Sigmoid colon (tissue), 4 donors: ENCODE results near the gene ABCA12.

Source experiments
- POLR2A ChIP-seq, 2 donors: fragments of 450-650 bp; IDR thresholded peaks; one replicate each; pipeline ENCODE4 v1.6.1; 2016; ENCODE audit warnings: antibody characterized with exemption in 2 of 2, mild to moderate bottlenecking in 2 of 2, moderate library complexity in 2 of 2
- POLR2AphosphoS5 ChIP-seq, 4 donors: sonication (generic); formaldehyde crosslinking; IDR thresholded peaks; one replicate each; pipeline ENCODE4 v1.6.1; 2017; ENCODE audit warnings: antibody characterized with exemption in 4 of 4
- TF ChIP-seq, protein P1 (sequence below), 4 experiments: fragments of 450-650 bp in 3 of 4; fragments of 200-600 bp in 1 of 4; IDR thresholded peaks; one replicate each; pipeline ENCODE4 v1.5.1; 2016 to 2019; ENCODE audit warnings: antibody characterized with exemption in 4 of 4, mild to moderate bottlenecking in 3 of 4, moderate library complexity in 2 of 4

DNA sequence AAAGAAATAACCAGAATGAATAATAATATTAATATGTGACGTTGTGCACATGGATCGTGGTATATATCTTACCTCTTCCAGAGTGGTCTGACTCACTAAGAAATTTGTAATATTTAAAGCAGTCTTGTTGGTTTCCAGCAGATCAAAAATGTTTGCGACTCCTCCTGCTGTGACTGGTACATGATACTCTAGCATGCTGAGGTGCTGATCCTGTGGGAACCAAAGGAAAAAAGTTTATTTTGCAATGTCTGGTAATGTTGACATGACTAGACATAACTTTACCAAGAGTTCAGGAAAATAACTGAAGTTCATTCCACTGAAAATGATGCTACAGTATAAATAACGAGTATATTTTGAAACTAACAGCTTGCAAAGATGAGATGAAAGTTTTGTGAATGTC lies 204.4 kb downstream of the ABCA12 start:
- TF ChIP-seq, protein P1, sequence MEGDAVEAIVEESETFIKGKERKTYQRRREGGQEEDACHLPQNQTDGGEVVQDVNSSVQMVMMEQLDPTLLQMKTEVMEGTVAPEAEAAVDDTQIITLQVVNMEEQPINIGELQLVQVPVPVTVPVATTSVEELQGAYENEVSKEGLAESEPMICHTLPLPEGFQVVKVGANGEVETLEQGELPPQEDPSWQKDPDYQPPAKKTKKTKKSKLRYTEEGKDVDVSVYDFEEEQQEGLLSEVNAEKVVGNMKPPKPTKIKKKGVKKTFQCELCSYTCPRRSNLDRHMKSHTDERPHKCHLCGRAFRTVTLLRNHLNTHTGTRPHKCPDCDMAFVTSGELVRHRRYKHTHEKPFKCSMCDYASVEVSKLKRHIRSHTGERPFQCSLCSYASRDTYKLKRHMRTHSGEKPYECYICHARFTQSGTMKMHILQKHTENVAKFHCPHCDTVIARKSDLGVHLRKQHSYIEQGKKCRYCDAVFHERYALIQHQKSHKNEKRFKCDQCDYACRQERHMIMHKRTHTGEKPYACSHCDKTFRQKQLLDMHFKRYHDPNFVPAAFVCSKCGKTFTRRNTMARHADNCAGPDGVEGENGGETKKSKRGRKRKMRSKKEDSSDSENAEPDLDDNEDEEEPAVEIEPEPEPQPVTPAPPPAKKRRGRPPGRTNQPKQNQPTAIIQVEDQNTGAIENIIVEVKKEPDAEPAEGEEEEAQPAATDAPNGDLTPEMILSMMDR (IDR thresholded peaks at IDR 0.05), result no peak
- TF ChIP-seq POLR2AphosphoS5 (IDR thresholded peaks at IDR 0.05), result no peak
- TF ChIP-seq POLR2A (IDR thresholded peaks at IDR 0.05), result no peak
